Lower lobe of right lung (tissue), 2 donors: Measurements from ENCODE around the gene HNMT. TPM values are rescaled to one million over a fixed set of nuclear protein-coding genes. Genes with fewer than 3 reads are reported as not detected.

Experiments
- ATAC-seq, 2 donors: fragments of 200-7000 bp; cut with Tn5 transposase; one replicate each; pipeline ENCODE4 v1.9.1; 2020 to 2022; ENCODE audit warnings: mild to moderate bottlenecking in 2 of 2, moderate library complexity in 2 of 2
- DNase-seq: peaks from one replicate; pipeline ENCODE4 v3.0.0-alpha.2; 2020
- H3K27ac ChIP-seq: fragments of 200-600 bp; one replicate; pipeline ENCODE4 v1.8.0; 2022
- H3K27me3 ChIP-seq: fragments of 200-600 bp; one replicate; pipeline ENCODE4 v1.8.0; 2022; ENCODE audit warnings: low read depth
- H3K36me3 ChIP-seq: fragments of 200-600 bp; one replicate; pipeline ENCODE4 v1.8.0; 2022; ENCODE audit warnings: mild to moderate bottlenecking
- H3K4me1 ChIP-seq: fragments of 200-600 bp; one replicate; pipeline ENCODE4 v1.8.0; 2022
- H3K4me3 ChIP-seq: fragments of 200-600 bp; one replicate; pipeline ENCODE4 v1.8.0; 2022; ENCODE audit warnings: mild to moderate bottlenecking
- H3K9me3 ChIP-seq: fragments of 200-600 bp; one replicate; pipeline ENCODE4 v1.8.0; 2022
- intact Hi-C: fragments of 100-400 bp; cut with DNase I; formaldehyde crosslinking; loops from one replicate; pipeline ENCODE4 v1.11.0; 2022
- total RNA-seq: library from RNA; stranded (reverse); fragmentation: NEBNext Ultra II Directional; extraction: Animal tissue kit (Norgen Biotek cat#: 25700); gene quantifications from one replicate; pipeline ENCODE4 v1.2.1, GENCODE V29; 2021
- TF ChIP-seq, protein P1 (sequence below): fragments of 200-600 bp; IDR thresholded peaks from one replicate; pipeline ENCODE4 v1.8.0; 2022; ENCODE audit warnings: antibody characterized with exemption, mild to moderate bottlenecking
- donor health status: DM: no; HTN: yes; CAD: no; lungs with severe emphysema.

HNMT gene
- total RNA-seq, 1 donor from 2014 or later: 99.3 TPM

DNA sequence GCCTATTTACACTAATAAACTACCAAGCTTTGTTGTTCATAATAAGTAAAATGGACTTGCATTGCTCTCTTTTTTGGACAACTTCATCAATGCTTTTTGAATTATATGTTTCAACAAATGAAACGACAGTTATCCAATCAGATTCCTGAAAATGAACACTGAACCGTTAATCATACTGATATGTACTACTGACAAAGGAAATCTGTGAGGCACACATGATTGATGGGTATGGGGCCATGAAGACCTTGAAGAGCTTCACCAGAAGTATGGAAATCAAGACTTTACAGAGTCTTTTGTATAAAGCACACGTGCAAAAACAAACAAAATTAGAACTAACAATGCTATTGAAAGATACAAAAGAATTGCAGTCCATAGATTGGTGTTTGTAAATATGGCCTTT, 51.2 kb downstream of the HNMT start:
- no peaks in the 10 kb centered on the region for H3K4me1 ChIP-seq
- TF ChIP-seq, protein P1, sequence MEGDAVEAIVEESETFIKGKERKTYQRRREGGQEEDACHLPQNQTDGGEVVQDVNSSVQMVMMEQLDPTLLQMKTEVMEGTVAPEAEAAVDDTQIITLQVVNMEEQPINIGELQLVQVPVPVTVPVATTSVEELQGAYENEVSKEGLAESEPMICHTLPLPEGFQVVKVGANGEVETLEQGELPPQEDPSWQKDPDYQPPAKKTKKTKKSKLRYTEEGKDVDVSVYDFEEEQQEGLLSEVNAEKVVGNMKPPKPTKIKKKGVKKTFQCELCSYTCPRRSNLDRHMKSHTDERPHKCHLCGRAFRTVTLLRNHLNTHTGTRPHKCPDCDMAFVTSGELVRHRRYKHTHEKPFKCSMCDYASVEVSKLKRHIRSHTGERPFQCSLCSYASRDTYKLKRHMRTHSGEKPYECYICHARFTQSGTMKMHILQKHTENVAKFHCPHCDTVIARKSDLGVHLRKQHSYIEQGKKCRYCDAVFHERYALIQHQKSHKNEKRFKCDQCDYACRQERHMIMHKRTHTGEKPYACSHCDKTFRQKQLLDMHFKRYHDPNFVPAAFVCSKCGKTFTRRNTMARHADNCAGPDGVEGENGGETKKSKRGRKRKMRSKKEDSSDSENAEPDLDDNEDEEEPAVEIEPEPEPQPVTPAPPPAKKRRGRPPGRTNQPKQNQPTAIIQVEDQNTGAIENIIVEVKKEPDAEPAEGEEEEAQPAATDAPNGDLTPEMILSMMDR: no peak
- ATAC-seq (no peak), DNase-seq (no peak)
- no peak overlapping the region for H3K27ac ChIP-seq
- H3K27me3 ChIP-seq: no peaks in the 10 kb centered on the region
- no peak overlapping the region for H3K4me3 ChIP-seq
- intact Hi-C loops: no loop called here
- H3K36me3 ChIP-seq: peaks cover 16% of the 10 kb centered on the region
- no peaks in the 10 kb centered on the region for H3K9me3 ChIP-seq

DNA sequence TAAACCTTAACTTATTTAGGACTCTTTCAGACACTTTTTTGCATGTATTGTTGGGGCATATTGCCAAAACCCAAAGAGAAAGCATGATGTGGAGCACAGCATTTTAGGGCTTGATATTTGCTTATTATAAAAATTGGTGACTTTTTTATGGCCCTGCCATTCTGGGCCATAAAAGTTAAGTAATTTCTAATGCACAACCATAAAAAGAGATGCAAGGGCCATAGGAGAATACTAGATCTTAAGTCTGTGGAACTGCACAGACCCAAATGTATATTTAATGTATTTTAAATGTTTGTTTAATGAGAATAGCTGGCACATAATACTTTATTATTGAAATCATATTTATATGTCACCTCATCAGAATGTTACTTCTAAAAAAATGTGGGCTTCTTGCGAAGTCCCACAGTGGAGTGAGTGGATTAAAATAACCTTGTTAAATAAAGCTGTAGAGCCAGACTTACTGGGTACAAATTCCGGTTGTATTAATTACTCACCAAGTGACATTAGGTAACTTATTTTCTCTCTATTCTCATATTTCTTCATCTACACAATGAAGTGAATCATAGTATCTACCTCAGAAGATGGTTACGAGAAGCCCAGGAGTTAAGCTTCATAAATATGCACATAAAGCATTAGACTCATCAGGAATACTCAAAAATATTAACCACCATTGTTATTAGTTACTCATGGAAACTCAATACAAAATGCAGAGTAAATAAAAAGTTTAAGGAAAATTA, 52.2 kb downstream of the HNMT start:
- intact Hi-C loops: no loop called here
- Histone ChIP-seq H3K9me3 (no peaks in the 10 kb centered on the region), H3K27ac (no peak overlapping the region), H3K4me1 (no peaks in the 10 kb centered on the region), H3K4me3 (no peak overlapping the region), H3K27me3 (no peaks in the 10 kb centered on the region), H3K36me3 (peaks cover 16% of the 10 kb centered on the region)
- DNase-seq (no peak), ATAC-seq (no peak)
- TF ChIP-seq, protein P1: no peak

DNA sequence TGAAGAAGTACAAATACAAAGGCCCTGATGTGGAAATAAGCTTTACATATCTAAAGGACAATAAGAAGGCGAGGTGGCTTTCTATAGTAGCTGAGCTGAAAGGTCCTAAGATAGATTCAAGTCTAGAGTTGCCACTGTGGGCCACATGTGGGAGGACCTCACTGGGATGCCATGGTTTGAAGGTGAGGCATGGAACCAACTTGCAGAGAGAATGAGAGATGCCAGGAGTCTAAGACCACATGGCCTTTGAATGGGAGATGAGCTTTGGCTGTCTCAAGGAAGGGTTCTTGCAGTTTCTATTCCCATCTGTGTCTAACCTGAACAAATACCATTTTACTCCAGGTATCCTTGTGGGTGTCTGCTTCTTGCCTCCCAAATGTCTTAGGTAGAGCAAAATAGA, 53.6 kb downstream of the HNMT start:
- TF ChIP-seq, protein P1: no peak
- DNase-seq: no peak
- intact Hi-C loops: no loop called here

DNA sequence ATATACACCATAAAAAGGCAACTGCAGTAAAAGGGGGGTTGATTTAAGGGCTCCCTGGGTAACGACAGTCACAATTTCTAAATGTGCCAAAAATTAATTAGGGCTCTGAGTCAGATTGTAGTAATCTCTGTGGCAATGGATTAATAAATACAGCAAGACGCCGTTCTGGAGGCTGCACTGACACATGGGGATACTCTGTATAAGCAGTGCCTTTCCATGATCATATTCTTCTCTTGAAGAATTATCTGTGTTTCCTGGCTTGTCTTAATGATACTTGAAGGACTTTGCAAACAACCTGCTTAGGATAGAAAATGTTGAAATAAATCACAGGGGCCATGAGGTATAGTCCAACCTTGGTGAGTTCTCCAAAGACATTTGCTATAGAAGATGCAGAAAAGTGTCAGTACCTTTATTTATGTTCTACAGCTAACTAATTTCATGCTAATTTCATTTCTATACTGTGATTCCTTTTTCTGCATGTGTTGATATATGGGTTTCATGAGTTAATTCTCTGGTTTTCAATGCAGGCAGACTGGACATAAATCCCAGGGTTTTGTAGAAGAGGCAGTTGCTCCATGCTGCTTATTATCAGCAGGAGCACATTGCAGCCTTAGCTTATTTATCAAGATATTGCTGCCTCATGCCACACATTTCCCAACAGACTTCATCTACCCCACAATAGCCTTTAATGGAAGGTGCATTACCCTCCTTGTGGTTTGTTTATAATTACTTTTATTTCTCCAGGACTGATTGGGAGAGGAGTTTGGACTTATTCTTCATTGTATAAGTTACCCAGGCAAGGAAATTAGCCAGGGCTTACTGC, 54.8 kb downstream of the HNMT start:
- Histone ChIP-seq H3K36me3 (peaks cover 2% of the 10 kb centered on the region), H3K27ac (no peak overlapping the region), H3K4me3 (no peak overlapping the region), H3K9me3 (no peaks in the 10 kb centered on the region), H3K27me3 (no peaks in the 10 kb centered on the region), H3K4me1 (no peaks in the 10 kb centered on the region)
- TF ChIP-seq, protein P1: no peak
- intact Hi-C loops: no loop called here
- no peak for DNase-seq
- ATAC-seq: no peak

More for the DNA sequence above, 53.6 kb downstream of the HNMT start:
- no peaks in the 10 kb centered on the region for H3K4me1 ChIP-seq
- no peak for ATAC-seq
- no peak overlapping the region for H3K4me3 ChIP-seq
- H3K27ac ChIP-seq: no peak overlapping the region
- H3K9me3 ChIP-seq: no peaks in the 10 kb centered on the region
- peaks cover 12% of the 10 kb centered on the region for H3K36me3 ChIP-seq
- no peaks in the 10 kb centered on the region for H3K27me3 ChIP-seq

DNA sequence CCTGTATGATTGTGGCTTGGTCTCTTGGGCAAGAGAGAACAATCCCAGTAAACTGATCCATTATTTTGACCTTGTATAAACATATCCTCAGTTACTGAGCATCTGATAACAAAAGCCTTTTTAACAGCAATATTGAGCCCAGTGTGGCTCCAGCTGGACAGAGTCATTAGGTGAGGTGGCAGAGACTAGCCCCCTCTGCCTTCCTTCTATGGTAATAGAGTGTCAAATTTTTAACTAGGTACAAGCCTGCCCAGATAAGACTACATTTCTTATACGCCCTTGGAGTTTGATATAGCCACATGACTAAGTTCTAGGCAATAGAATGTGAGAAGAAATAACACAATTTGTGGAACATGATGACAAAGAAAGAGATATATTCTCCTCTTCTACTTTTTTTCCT, 56.2 kb downstream of the HNMT start:
- no peak for ATAC-seq
- Histone ChIP-seq H3K4me1 (no peaks in the 10 kb centered on the region), H3K27ac (no peak overlapping the region), H3K9me3 (no peaks in the 10 kb centered on the region), H3K36me3 (no peaks in the 10 kb centered on the region), H3K4me3 (no peak overlapping the region), H3K27me3 (no peaks in the 10 kb centered on the region)
- intact Hi-C loops: no loop called here
- DNase-seq: no peak
- TF ChIP-seq, protein P1: no peak
